Caki2 (cell line): Measurements from ENCODE around the gene LCN1. TPM values are rescaled to one million over a fixed set of nuclear protein-coding genes. Genes with fewer than 3 reads are reported as not detected.
"Not testable (repeated sequence)": the region's sequence is repeated elsewhere in the genome, so short reads cannot be mapped to it uniquely, and the experiment has no call there.

Experiments used
- DNase-seq: peaks from one replicate; pipeline ENCODE4 v3.0.0-alpha.2; 2015; ENCODE audit warnings: low read depth
- in situ Hi-C: cut with HindIII; loops from 2 replicates; pipeline ENCODE4 v1.10.0; 2016; ENCODE audit warnings: low sequenced_read_pairs, low pct_unique_long_range_greater_than_20kb, mixed read lengths
- total RNA-seq: library from RNA; depleted of rRNA; stranded (reverse); fragments of >200 nt; shearing (Covaris generic); gene quantifications from 2 replicates; pipeline ENCODE4 v1.2.3, GENCODE V29; 2014; ENCODE audit warnings: low replicate concordance

LCN1 gene
- total RNA-seq, 1 experiment from 2014 or later = not detected

DNA sequence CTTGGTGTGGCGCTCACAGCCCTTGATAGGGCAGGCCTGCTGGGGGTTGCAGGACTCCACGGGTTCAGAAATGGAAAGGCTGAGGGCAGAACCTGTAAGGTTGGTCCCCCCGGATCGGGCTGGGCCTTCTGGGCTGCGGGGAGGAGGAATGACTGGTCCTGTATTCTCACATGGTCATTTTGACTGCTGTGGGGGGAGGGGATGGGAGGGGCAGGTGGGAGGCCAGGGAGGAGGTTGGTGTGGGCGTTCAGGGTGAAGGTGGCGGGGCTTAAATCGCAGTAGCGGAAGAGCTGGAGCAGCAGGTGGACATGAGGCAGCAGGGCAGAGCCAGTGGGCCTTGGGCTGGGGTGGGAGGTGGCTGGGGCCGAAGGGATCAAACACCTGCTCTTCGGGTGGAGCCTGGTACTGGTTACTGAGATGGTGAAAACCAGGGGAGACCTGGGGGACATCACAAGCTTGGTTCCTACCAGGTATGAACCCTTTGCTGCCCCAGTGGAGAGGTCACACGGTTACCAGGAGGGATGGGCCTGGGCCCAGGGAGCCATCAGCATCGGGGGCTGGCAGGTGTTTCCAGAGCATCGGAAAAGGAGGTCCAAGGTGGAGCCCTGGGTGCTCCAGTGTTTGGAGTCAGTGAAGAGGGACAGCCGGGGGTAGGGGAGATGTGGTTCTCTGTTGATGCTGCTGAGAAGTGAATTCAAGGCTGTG lies 18.9 kb upstream of the LCN1 start:
- no peak for DNase-seq
- in situ Hi-C loops = no loop called here

- DNase-seq = no peak
- in situ Hi-C loops = no loop called here
Observed at GRCh38 chr9:135502873-135503321, 18.3 kb upstream of the LCN1 start.

GRCh38 chr9:135503371-135504261 lies 17.6 kb upstream of the LCN1 start:
- in situ Hi-C loops = no loop called here
- DNase-seq = no peak

DNA sequence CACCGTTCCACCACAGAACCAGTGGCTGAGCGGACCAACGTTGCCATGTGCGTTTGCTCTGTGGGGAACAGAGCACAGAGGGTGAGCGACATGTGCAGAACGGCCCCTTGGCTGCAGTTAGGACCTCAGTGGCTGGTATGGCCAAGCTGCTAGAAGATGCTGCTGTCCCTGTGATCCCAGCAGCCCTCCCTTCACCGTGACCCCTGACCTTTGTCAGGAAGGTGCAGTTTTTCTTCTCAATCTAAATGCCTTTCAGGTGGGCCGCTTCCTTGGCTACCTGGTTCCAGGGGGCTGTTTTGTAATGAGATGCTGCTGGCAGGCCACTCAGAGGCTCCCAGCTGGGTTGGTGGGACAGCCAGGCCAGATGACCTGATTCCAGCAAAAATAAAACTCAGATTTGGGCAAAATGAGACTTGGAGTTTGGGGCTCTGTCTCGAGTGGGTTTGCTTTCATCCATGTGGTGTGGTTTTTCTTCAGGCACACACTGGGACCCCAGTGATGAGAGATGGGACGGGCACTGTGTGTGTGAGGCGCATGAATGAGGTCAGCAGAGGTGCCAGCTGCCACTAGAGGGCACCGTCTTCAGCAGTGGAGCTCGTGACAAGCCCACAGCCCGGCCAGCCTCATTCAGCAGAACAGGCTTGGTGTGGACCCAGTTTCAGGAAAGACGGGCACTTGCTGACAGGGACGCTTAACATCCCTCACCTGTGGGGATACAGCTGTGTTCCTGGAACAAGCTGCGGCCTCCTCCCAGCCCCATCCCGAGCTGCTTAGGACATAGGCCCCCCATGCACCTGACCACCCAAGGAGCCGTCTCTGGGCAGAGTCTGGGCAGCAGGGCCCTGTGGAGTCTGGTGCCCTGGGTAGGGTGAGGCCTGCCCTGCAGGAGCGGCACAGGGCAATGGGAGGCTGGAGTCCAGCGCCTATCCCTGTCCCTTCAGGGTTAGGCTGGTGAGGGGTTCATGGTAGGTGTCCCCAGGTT lies 16.7 kb upstream of the LCN1 start:
- in situ Hi-C loops = no loop called here
- no peak for DNase-seq

DNA sequence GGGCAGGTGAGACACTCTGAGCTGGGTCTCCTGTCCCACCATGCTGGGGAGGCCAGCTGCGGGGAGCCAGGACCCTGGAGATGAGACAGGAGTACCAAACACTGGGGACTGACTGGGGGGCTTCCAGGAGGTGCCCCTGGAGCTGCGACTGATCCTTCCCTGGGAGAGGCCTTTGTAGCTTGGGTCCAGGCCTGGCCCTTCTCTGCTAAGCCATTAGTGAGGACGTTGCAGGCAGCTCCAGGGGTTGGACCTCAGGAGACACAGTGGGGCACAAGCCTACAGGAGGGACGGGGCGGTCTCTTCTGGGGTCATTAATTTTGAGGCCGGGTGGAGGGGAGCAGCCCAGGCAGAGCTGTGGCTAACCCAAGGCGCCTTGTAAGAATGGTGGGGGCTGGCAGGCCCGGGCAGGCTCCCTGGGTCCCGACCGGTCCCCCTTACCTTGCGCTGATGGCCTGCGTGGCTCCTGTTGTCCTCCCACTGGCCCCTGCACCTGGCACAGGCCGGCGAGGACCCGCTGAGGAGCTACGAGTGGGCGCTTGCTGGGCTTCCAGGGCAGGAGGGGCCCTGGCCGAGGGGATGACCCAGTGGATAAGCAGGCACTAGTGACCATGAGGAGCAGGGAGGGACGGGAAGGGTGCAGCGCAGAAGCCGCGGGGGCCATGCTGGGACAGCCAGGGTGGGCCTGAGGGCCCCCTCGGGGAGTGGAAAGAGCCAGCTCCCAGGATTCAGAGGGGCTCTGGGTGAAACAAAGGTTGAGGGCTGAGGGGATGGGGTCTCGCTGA lies 15.6 kb upstream of the LCN1 start:
- DNase-seq = no peak
- in situ Hi-C loops = no loop called here

DNA sequence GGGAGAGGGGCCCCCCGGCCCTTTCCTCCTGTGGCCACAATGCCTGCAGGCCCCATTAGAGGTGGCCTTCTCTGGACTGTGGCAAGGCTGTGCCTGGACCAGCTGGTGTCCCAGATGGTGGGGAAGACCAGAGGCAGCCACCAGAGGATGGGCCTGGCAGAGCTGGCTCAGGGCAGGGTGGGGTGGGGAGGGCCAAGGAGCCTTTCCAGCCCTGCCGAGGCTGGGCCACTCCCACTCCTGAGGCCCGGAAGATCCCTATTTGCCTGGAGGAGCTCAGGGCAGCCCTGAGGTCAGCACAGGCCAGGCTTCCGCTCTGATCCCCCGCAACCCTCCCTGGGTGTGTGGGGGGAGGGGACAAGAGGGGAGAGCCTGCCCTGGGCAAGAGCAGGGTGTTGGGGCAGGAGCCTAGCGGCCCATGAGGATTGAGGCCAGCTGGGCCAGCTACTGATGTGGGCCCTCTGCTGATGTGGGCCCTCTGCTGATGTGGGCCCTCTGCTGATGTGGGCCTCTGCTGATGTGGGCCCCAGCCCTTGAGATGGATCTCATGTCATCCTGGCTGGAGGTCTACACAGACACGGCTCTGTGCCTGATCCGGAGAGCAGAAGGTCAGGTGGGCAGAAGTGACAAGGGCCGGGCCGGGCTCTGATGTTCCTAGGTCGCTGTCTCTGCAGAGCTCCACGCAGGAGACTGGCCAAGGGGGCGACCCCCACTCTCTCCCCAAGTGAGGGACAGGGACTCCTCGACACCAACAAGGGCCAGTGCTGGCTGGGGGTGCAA lies 14.7 kb upstream of the LCN1 start:
- in situ Hi-C loops = no loop called here
- no peak for DNase-seq

GRCh38 chr9:135507104-135508035 lies 13.9 kb upstream of the LCN1 start:
- DNase-seq = no peak
- in situ Hi-C loops = no loop called here

GRCh38 chr9:135508211-135508820 lies 12.9 kb upstream of the LCN1 start:
- in situ Hi-C loops = no loop called here
- DNase-seq = no peak

GRCh38 chr9:135509458-135509857 lies 11.8 kb upstream of the LCN1 start:
- in situ Hi-C loops = no loop called here
- DNase-seq = no peak

GRCh38 chr9:135512241-135512603 lies 9.0 kb upstream of the LCN1 start:
- no peak for DNase-seq
- in situ Hi-C loops = no loop called here

DNA sequence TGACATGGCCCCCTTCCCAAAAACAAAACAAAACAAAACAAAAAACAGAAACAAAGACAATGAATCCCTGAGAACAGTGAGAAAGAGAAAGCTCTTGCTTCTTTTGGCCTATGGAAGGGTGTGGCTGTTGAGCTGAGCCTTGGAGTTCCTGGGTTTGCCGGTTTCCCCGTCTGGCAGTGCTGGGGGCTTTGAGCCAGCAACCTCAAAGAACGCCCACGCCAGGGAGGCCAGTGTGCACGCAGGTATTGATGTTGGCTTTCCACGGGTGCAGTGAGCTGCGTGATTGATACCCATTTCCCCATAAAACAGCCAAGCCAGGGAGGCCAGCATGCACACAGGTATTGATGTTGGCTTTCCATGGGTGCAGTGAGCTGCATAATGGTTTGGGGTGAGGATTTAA lies 8.3 kb upstream of the LCN1 start:
- no peak for DNase-seq
- in situ Hi-C loops = no loop called here

- DNase-seq = no peak
- in situ Hi-C loops = no loop called here
Observed at GRCh38 chr9:135513351-135513846, 7.8 kb upstream of the LCN1 start.

GRCh38 chr9:135513906-135514305 lies 7.3 kb upstream of the LCN1 start:
- DNase-seq, in situ Hi-C loops: not testable (repeated sequence)

DNA sequence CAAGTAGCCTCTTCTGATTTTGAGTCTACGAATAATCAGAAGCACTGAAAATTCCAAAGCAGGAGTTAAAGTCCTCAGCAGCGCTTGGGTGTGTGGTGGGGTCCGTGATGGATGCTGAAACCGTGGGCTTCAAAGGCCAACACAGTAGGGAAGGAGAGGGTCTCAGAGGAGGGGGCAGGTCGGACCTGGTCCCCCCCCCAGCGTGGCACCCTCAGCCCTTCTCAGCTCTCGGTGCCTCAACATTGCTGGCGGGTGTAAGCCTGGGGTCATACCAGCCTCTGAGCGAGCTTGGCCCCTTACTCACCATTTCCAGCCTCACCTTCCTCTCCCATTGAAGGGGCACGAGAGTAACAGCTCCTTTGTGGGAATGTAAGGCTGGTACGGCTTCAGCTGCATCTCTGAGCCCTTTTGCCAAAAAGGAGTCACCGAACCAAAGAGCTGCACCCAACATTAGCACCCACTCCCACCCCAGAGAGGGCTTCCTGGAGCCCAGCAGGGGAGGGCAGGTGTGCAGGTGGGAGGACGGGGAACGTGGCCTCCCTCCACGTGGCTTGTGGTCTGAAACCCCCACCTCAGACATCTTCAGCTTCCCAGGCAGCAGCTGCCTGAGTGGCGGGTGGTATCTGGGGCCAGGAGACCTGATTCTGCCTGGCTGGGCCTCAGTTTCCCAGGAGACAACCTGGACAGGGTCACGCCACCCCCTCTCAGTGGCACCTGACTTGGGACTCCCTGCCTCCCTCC lies 6.7 kb upstream of the LCN1 start:
- in situ Hi-C loops = no loop called here
- no peak for DNase-seq
